Inferior parietal cortex (tissue), 1 donor: ENCODE data around the gene TFB2M.

Experiments
- DNase-seq: peaks from one replicate; pipeline ENCODE4 v3.0.0-alpha.2; 2016; ENCODE audit errors: extremely low spot score

TFB2M gene

DNA sequence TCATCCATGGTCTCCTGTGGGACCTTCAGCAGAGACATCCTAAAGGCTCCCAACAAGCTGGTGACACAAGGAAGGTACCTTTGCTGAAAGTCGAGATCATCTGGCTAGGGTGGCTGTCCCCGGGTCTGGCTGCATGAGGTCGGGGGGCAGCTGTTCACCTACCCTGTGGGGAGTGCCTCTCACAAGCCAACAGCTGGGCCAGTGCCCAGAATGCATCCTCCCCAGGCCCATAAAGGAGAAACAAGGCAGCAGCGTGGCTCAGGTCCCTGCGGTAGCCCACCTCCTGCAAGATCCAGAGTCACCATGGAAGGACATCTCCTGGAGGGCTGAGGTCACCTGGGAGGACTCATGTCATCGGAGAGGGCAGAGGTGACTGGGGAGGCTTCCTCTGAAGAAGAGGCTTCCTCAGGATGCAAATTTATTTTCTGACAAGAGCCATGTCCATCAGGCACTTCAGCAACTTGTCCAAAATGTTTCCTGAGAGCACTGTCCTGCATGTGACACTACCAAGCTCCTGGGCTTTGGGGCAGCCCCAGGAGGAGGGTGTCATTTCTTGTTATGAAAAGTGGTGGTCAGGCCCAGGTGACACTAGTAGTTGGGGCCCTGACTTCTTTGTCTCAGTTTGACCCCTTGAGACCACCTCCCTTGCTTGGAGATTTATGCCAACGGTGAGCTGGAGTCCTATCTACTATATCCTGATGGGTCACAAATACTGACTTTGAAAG lies 52.3 kb downstream of the TFB2M start:
- DNase-seq = no peak

DNA sequence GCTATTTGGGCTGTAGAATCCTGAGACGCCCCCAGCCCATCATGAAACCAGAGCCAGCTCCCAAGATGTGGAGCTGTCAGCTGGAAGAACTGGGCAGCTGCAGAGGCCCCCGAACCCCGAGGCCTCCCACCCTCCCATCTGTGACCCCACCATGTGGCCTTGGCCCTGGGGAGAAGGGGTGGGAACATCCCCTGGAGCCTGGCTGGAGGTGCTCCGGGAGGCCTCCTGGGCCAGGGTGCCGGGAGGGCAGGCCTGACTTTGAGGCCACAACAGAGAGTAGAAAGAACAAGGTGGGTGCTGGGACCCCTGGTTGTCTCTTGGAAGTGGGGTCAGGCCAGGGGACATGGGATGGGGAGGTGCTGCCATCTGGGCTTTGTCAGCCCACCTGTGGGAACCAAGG lies 53.0 kb downstream of the TFB2M start:
- no peak for DNase-seq

DNA sequence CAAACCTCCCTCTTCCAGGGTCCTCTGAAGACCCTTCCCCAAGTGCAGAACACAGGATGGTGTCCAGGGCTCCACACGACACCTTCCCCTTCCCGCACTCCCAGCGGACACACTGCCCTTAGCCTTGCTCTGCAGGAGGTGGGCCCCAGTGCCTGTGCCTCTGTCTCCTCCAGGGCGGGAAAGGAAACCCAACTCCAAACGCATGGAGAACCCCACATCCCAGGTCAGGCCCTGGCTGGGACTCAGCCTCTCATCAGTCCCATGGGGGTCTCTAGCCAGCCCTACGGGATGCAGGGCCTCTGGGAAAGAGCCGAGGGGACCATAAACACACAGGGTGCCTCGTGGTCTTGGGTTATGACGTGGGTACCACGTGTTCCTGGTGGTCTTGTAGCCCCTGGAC lies 53.4 kb downstream of the TFB2M start:
- no peak for DNase-seq

DNA sequence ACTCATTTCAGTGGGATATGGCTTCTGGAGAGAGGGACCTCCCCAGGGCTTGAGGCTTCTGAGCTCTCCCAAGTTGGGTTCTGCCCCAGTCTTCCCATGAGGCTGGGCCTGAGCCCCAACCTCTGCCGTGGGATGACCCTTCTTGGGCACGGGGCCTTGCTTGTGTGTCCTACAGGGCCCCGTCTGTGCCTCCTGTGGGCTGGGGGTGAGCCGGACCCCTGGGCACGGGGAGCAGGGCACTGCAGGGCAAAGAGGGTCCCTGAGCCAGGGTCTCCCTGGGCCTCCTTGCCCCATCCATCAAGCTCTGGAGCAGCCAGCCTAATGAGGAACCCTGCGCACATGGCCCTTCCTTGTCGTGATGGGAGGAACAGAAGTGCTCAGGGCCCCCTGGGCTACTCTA lies 53.8 kb downstream of the TFB2M start:
- no peak for DNase-seq

- DNase-seq = no peak
Measured at GRCh38 chr1:246511203-246511602, 54.9 kb downstream of the TFB2M start.

- DNase-seq = no peak
Measured at GRCh38 chr1:246510147-246511030, 55.7 kb downstream of the TFB2M start.

- no peak for DNase-seq
Measured at GRCh38 chr1:246508897-246509688, 57.0 kb downstream of the TFB2M start.

GRCh38 chr1:246506674-246507481 lies 59.2 kb downstream of the TFB2M start, which contains the start of gene SMYD3:
Gene SMYD3 (minus strand): TSS chr1:246507279.
- DNase-seq = peak; percentile 85

- no peak for DNase-seq
Measured at GRCh38 chr1:246506367-246506673, 59.7 kb downstream of the TFB2M start.

DNA sequence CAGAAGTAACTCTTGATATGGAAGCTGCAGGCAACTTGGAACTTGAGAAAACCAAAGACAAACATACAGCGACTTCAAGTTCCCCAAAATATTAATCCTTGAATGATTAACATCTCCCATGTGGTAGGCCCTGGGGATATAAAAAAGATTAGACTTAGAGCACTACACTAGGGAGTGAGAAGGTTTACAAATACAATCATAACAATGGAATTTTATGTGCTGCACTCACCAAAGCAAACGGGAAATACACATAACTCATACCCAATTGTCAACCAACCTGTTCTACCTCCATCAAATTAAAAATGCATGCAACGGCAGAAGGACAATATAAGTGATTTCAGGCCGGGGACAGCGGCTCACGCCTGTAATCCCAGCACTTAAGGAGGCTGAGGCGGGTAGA lies 62.7 kb downstream of the TFB2M start:
- DNase-seq = no peak

GRCh38 chr1:246497331-246497915 lies 68.6 kb downstream of the TFB2M start:
- peak; percentile 86 for DNase-seq

DNA sequence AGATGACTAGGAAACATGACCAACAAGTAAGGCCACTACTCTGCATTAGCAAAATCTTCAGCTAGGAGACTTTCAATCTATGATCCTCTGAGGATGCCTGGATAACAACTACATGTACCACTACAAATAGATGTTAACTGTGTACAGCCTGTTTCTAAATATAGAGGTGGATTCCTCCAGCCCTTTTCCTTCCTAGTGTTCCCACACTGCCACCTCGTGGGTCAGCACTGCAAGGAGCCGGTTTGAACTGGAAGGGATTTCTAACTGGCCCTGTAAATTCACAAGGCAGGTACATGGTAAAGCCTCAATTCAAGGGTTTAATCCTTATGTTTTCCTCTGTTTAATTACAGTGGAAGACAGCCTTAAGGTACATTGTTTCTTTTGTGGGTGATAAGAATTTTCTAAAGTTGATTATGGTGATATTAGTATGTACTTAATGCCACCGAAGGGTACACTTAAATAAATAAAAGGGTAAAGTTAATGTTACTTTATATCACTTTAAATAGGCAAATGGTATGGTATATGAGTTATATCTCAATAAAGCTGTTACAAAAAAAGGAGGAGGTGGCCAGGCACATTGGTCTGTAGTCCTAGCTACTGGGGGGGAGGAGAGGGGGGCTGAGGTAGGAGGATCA lies 73.3 kb downstream of the TFB2M start:
- peak; percentile 81 for DNase-seq

DNA sequence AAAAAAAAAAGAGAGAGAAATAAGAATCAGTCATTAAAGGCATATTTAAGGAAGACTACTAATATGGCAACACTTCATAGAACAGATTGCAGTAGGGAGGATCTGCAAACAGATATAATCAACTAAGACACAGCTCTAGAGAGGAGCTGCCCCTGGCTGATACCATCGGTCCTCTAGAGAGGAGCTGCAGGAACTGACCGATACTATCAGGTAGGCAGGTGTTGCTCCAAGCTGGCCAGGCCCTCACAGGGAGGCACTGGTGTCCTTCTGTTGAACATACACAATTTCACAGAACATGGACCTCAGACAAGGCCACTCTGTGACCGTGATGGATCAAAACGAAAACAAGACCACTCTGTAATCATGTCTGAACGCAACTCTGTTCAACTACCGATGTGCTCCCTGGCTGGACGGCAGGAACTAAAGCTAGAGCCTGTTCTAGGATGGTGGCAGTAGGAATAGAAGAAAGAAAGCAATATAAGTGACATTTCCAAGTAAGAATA lies 74.5 kb downstream of the TFB2M start:
- no peak for DNase-seq
